22Rv1 (cell line): ENCODE data around the gene LRGUK.
"Not testable (repeated sequence)": the region's sequence is repeated elsewhere in the genome, so short reads cannot be mapped to it uniquely, and the experiment has no call there.

ENCODE experiments used
- H3K27ac ChIP-seq: fragments of 450-650 bp; 2 replicates; pipeline ENCODE4 v1.5.1; 2017
- ZFX ChIP-seq: fragments of 450-650 bp; IDR thresholded peaks from 2 replicates; pipeline ENCODE4 v1.6.1; 2017; ENCODE audit warnings: antibody characterized with exemption, borderline replicate concordance
- TF ChIP-seq, protein P1 (sequence below): fragments of 450-650 bp; IDR thresholded peaks from 2 replicates; pipeline ENCODE4 v1.5.1; 2017; ENCODE audit warnings: mild to moderate bottlenecking

Gene LRGUK

GRCh38 chr7:134210227-134210626, 83.1 kb downstream of the LRGUK start:
- no peak for TF ChIP-seq ZFX
- TF ChIP-seq, protein P1, sequence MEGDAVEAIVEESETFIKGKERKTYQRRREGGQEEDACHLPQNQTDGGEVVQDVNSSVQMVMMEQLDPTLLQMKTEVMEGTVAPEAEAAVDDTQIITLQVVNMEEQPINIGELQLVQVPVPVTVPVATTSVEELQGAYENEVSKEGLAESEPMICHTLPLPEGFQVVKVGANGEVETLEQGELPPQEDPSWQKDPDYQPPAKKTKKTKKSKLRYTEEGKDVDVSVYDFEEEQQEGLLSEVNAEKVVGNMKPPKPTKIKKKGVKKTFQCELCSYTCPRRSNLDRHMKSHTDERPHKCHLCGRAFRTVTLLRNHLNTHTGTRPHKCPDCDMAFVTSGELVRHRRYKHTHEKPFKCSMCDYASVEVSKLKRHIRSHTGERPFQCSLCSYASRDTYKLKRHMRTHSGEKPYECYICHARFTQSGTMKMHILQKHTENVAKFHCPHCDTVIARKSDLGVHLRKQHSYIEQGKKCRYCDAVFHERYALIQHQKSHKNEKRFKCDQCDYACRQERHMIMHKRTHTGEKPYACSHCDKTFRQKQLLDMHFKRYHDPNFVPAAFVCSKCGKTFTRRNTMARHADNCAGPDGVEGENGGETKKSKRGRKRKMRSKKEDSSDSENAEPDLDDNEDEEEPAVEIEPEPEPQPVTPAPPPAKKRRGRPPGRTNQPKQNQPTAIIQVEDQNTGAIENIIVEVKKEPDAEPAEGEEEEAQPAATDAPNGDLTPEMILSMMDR, result no peak
- H3K27ac ChIP-seq, result no peak overlapping the region

- TF ChIP-seq ZFX, result no peak
- TF ChIP-seq, protein P1, result no peak
- no peak overlapping the region for H3K27ac ChIP-seq
Observed at GRCh38 chr7:134210976-134211663, 84.0 kb downstream of the LRGUK start.

DNA sequence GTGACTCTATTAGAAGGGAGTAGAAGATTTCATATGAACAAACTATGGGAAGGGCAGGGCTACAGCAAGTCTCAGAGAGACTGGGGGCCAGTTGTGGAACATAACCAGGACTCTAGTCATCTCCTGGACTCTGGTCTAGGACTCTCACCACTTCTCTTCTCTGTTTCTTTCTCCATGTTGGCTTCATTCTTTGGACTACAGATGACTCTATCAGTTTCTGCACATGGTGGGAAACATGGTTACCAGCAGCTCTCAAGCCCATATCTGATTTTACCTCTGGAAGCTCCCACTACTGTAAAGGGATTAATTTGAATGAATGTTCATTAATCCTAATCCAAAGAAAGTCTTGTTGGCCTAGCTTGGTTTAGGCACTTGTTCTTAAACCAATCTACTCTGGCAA, 84.7 kb downstream of the LRGUK start:
- H3K27ac ChIP-seq, result no peak overlapping the region
- TF ChIP-seq, protein P1, result no peak
- no peak for TF ChIP-seq ZFX

- H3K27ac ChIP-seq, result no peak overlapping the region
- TF ChIP-seq, protein P1, result no peak
- TF ChIP-seq ZFX, result no peak
Observed at GRCh38 chr7:134212576-134213546, 85.7 kb downstream of the LRGUK start.

DNA sequence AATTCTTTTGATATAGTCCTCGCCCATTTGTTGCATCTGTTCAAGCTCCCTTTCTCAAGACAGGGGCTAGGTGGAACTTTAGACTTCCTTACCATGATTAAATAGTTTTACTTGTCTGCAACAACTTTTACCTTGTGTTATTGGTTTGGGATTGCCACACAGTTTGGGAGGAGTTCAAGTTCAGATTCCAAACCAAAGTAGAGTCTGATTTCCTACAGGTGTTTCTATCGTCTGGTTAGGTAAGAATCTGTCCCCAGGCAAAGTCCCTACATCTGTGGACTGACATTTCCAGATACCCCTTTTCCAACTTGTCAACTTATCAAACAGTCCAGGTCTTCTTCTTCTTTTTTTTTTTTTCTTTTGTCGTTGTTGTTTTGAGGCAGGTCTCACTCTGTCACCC, 93.1 kb downstream of the LRGUK start:
- TF ChIP-seq, protein P1, result no peak

DNA sequence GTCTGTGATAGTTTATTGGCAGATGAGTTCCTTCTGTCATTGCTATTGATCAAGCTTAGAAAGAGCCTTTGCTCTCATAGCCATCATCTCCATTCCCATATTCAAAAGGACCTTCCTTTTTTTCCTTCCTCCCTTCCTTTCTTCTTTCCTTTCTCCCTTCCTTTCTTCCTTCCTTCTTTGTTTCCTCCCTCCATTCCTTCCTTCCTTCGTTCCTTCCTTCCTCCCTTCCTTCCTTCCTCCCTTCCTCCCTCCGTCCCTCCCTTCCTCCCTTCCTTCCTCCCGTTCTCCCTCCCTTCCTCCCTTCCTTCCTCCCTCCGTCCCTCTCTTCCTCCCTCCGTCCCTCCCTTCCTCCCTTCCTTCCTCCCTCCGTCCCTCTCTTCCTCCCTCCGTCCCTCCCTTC, 104.2 kb downstream of the LRGUK start:
- not testable (repeated sequence) for H3K27ac ChIP-seq

More for the DNA sequence above, 93.1 kb downstream of the LRGUK start:
- no peak overlapping the region for H3K27ac ChIP-seq

DNA sequence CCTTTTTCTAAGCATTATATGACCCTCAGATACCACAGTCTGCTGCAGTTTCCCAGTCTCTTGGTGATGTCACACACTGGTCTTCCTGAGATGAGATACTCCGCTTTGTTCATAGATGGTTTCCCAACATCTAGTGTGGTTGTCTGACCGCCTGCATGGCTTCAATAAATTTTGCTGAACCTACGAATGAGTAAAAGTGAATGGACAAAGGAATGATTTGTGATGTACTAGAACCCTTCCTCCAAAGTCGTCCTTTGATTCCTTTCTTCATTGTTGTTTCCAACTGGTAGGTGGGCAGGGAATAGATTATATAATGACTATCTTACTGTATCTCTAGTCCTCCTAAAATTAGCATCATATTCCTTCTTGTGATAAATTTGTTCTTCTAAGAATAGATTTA, 107.1 kb downstream of the LRGUK start:
- TF ChIP-seq, protein P1, result no peak
- TF ChIP-seq ZFX, result no peak
- H3K27ac ChIP-seq, result no peak overlapping the region
